ENCODE measurements around the gene BRAT1.
"Not testable (repeated sequence)": the region's sequence is repeated elsewhere in the genome, so short reads cannot be mapped to it uniquely, and the experiment has no call there.

BRAT1 gene

DNA sequence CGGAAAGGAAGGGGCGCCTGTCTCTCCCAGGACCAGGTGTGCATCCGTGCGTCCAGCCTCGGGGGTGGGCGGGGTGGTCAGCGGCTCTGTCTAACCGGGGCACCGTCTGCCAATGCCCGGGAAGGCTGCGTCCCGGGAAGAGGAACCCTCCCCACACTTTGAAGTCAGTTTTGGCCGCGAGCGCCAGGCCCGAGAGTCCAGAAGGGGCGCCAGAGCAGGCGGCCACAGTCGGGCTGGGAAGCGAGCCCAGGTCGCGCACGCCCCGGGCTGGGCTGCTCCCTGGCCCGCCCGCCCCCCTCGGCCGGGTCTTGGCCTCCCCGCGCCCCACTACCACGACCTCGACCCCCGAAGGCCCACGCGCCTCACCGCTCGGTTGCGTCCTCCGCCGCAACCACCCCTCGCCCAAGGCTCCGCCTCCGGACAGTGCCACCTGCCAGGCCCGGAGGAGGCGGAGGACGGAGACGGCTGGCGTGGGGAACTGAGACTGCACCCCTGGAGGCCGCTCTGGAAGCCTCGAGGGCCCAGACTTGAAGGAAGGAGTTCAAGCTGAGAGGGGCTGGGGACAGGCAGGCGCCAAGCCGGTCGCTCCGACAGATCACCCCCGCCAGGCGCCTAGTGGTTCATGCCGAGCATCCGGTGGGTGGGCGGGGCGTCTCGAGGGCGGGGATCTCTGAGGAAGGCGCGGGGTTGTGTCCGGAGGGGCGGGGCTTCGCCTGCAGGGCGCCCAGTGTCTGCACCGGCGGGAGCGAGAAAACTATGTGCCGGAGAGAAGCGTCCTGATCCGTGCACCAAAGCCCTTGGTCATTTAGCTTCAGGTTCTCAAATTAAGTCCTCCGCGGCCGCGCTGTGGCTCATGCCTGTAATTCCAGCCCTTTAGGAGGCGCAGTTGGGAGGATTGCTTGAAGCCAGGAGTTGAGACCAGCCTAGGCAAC, at the start of gene BRAT1:
BRAT1 (minus strand) TSS at position 404 of the 932 bp plus-strand sequence. CDS start 1,093 bp downstream, outside the sequence.
- peak; percentile 96 for DNase-seq (ENCODE audit: low spot score)

DNA sequence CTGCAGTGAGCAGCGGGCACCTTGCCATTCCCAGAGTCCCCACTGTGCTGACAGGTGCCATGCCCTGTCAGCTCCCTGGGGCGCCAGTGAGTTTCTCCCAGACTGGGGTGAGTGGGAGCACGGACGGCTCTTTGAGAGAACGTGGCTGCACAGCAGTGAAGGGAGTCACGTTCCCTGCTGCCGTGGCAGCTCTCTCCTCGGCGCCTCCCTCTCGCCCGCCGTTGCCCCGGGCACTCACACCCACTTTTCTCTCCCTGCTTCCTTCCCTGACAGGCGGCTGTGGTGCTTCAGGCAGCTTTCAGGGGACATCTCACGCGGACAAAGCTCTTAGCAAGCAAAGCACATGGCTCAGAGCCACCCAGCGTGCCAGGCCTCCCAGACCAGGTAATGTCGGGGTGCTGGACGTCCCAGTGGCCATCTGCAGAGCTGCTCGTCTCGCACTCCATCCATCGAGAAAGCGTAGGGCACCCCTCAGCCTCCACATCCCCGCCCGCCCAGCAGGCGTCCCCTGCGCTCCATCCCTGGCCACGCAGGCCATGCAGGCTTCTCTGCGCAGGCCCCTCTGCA, 49.4 kb upstream of the BRAT1 start:
- peak; percentile 38 for DNase-seq (ENCODE audit: low spot score)

GRCh38 chr7:2603044-2603965, 48.0 kb upstream of the BRAT1 start:
- DNase-seq (ENCODE audit: low spot score), result no peak

GRCh38 chr7:2602406-2603043, 47.2 kb upstream of the BRAT1 start:
- no peak for DNase-seq (ENCODE audit: low spot score)

DNA sequence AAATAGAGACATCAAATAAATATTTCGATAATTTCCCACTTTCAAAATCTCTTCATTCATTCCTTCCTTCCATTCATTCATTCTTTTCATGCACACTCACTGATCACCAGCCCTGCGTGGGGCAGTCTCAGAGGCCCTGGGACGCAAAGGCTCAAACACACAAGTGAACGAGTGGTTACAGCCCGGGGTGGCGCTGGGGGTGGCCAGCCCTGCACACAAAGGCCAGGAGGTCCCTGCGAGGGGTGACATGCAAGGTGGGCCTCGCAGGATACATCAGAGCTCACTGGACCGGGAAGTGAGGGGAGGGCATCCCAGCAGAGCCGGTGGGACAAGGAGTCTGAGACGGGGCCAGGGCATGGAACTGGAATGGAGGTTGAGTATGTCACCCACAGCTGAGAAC, 46.6 kb upstream of the BRAT1 start:
- no peak for DNase-seq (ENCODE audit: low spot score)

DNA sequence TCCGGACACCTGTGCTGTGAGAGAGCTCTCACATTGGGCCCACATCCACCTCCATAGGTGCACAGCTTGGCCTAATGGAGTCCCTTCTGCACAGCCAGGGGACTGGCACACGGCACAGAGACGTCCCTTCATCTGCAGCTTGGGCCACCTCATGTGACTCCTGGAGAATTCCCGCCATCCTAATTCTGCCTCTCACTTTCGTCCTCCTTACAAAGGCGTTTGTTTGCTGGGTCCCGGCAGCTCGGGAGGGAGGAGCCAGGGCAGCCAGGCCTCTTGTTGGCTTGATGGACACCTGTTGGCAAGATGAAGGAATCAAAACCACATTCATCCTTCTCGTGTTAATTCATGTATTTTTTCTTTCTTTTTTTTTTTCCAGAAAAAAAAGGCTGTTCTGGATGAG, 45.7 kb upstream of the BRAT1 start:
- peak; percentile 86 for DNase-seq (ENCODE audit: low spot score)

- DNase-seq (ENCODE audit: low spot score), result no peak
These were observed 43.0 kb upstream of the BRAT1 start for GRCh38 chr7:2598154-2598823.

DNA sequence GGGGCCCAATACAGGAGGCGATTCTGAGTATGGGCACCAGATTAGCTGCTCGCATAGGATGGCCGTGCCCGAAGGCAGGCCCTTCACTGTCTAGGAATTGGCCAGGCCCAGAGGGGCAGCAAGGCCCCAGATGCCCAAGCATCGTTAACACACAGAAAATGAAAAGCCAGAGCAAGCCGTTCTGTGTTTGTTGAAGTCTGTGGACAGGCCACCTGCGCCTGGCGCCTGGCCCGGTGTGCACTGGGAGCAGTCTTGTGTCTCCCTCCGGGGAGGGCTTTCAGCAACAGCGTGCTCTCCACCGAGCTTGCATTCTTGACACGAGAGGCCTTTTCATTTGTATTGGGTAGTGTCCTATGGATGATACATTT, 41.9 kb upstream of the BRAT1 start:
- no peak for DNase-seq (ENCODE audit: low spot score)

GRCh38 chr7:2596464-2597272, 41.3 kb upstream of the BRAT1 start:
- DNase-seq (ENCODE audit: low spot score), result no peak

- DNase-seq (ENCODE audit: low spot score), result no peak
These were observed 40.0 kb upstream of the BRAT1 start for GRCh38 chr7:2595258-2595860.

- DNase-seq (ENCODE audit: low spot score), result no peak
These were observed 39.3 kb upstream of the BRAT1 start for GRCh38 chr7:2594599-2594998.

DNA sequence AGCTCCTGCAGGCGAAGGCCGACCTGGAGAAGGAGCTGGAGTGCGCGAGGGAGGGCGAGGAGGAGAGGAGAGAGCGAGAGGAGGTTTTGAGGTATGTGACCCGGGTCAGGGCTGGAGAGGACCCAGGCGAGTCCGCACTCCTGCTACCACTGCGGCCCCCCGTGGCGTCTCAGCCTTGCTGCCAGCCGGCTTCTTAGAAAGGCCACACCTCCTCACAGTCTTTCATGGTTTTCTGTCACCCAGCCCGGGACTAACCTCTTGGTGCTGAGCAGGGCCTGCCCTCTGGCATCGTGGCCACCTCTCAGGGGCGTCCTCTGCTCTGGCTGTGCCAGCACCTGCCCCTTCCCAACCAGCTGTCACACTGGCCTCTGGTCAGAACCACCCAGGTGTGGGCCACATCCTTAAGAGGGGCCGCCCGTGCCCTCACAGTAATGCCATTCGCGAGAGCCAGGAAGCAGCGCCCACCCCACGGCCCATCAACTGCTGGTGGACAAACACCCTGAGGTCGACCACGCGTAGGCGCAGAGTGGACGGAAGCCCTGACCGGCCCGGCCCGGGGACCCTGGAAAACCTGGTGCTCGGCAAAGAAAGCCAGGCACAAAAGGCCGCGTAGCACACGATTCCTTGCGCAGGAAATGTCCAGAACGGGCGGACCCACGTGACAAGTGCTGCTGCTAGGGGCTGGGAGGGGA, 37.9 kb upstream of the BRAT1 start:
- no peak for DNase-seq (ENCODE audit: low spot score)

DNA sequence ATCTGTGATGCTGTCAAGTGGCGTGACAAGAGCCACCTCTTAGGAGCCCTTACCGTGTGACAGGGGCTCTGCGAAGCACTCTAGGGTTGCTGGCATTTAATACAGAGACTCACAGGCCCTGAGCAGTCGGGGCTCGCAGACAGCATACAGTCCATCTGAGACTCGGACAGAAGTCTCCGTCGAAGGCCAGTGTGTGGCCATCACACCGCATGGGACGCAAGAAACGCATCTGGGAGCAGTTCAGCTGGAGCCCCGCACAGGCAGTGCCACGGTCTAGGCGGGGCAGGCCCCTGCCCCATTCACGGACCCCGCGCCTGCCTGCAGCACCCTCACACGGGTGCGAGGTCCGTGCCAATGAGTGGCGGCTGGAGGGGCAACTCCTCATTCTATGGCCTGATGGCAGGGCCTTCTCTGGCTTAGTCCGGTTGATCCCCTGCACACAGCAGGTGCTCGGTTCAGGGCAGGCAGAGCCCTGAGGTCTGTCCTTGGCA, 37.1 kb upstream of the BRAT1 start:
- DNase-seq (ENCODE audit: low spot score), result no peak

GRCh38 chr7:2589941-2590340, 34.6 kb upstream of the BRAT1 start:
- not testable (repeated sequence) for DNase-seq (ENCODE audit: low spot score)

GRCh38 chr7:2589341-2589740, 34.0 kb upstream of the BRAT1 start:
- DNase-seq (ENCODE audit: low spot score), result no peak

- DNase-seq (ENCODE audit: low spot score), result no peak
These were observed 32.5 kb upstream of the BRAT1 start for GRCh38 chr7:2587778-2588177.

DNA sequence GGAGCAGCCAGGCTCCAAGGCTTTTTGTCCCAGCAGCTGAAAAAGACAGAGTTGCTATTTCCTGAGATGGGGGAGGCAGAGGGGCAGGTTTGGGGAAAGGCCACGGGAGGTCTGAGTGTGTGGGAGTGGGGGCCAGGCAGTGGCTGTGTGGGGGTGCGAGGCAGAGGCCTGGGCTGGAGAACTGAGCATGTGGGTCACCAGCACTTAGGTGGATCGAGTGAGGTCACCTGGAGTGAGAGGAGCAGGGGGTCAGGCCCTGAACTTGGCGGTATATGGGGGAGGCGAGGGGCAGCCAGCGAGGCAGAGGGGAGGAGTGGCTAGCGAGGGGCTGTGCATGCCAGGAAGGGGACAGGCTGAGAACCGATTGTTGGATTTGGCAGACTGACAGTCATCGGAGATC, 31.8 kb upstream of the BRAT1 start:
- no peak for DNase-seq (ENCODE audit: low spot score)

DNA sequence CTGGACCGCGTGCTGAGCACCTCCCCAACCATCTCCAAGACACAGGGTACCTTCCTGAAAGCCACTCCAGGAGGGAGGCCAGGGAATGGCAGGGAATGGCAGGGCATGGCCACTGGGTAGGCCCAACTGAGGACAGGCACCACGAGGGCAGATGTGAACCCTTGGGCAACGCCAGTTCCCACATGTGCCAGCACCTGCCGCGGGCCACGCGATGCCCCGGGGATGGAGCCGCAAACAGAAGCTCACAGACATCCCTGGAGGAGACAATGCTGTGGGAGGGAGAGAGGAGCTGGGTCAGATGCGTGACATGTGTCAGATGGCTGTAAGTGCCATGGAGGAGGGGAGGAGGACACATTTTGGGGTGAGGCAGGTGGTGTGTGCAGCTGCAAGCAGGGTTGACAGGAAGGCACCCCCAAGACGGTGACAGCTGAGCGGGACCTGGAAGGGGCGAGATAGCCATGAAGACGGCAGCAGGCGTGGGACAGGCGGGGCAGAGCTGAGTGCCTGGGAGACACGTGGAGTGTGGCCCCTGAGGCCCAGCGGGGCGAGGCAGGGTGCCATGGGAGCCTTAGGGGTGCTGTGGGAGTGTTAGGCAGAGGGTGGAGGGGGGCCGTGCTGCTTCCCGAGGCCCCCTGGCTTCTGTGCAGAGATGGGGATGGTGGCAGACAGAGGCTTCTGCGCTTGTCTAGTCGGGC, 31.1 kb upstream of the BRAT1 start:
- DNase-seq (ENCODE audit: low spot score), result no peak

GRCh38 chr7:2585446-2585845, 30.1 kb upstream of the BRAT1 start:
- no peak for DNase-seq (ENCODE audit: low spot score)

Data from iPS-NIHi11 (cell line).